ENCODE results near the gene KIAA0753.

KIAA0753 gene

GRCh38 chr17:6640536-6641246 is at the start of gene KIAA0753, which contains the start of gene TXNDC17:
KIAA0753 (minus strand) TSS chr17:6640711; CDS start chr17:6635103, 5,608 bp downstream.
TXNDC17 (plus strand) TSS chr17:6641060; CDS start chr17:6641083, 23 bp downstream.
- peak; percentile 93 to 95 for DNase-seq

GRCh38 chr17:6688944-6689343 is 48.4 kb upstream of the KIAA0753 start:
- DNase-seq = no peak

- no peak for DNase-seq
Measured at GRCh38 chr17:6686026-6686425, 45.5 kb upstream of the KIAA0753 start.

- no peak for DNase-seq
Measured at GRCh38 chr17:6684881-6685767, 44.6 kb upstream of the KIAA0753 start.

- no peak for DNase-seq
Measured at GRCh38 chr17:6684460-6684783, 43.9 kb upstream of the KIAA0753 start.

- DNase-seq = no peak
Measured at GRCh38 chr17:6683730-6684459, 43.4 kb upstream of the KIAA0753 start.

GRCh38 chr17:6683081-6683684 is 42.7 kb upstream of the KIAA0753 start:
- no peak for DNase-seq

GRCh38 chr17:6682339-6682738 is 41.8 kb upstream of the KIAA0753 start:
- no peak for DNase-seq

- DNase-seq = no peak
Measured at GRCh38 chr17:6681671-6682070, 41.2 kb upstream of the KIAA0753 start.

- DNase-seq = no peak
Measured at GRCh38 chr17:6681176-6681575, 40.7 kb upstream of the KIAA0753 start.

- no peak for DNase-seq
Measured at GRCh38 chr17:6679241-6679640, 38.7 kb upstream of the KIAA0753 start.

- no peak for DNase-seq
Measured at GRCh38 chr17:6677946-6678345, 37.4 kb upstream of the KIAA0753 start.

GRCh38 chr17:6677158-6677831 is 36.8 kb upstream of the KIAA0753 start:
- DNase-seq = peak in 1 of 2 donors; percentile 10

GRCh38 chr17:6676802-6677157 is 36.3 kb upstream of the KIAA0753 start:
- no peak for DNase-seq

- no peak for DNase-seq
Measured at GRCh38 chr17:6675201-6675825, 34.8 kb upstream of the KIAA0753 start.

- no peak for DNase-seq
Measured at GRCh38 chr17:6674586-6674985, 34.1 kb upstream of the KIAA0753 start.

- DNase-seq = no peak
Measured at GRCh38 chr17:6671431-6671830, 30.9 kb upstream of the KIAA0753 start.

- no peak for DNase-seq
Measured at GRCh38 chr17:6670999-6671398, 30.5 kb upstream of the KIAA0753 start.

- no peak for DNase-seq
Measured at GRCh38 chr17:6670571-6670970, 30.1 kb upstream of the KIAA0753 start.

- DNase-seq = no peak
Measured at GRCh38 chr17:6669479-6670212, 29.1 kb upstream of the KIAA0753 start.

- no peak for DNase-seq
Measured at GRCh38 chr17:6668727-6669425, 28.4 kb upstream of the KIAA0753 start.

Data from stimulated activated CD4-positive, alpha-beta T cell treated with anti-CD3 and anti-CD28 coated beads, Interleukin-2, amount 100 ng/mL, for 48 hours (primary cell).